HG03439 (cell line): Measurements from ENCODE around the gene TLN1.

Experiments used
- ATAC-seq: cut with Tn5 transposase; IDR thresholded peaks from one replicate; pipeline ENCODE4 v1.9.1; 2021; ENCODE audit warnings: mild to moderate bottlenecking, moderate library complexity; ENCODE audit not compliant: unreplicated experiment

TLN1 gene, protein sequence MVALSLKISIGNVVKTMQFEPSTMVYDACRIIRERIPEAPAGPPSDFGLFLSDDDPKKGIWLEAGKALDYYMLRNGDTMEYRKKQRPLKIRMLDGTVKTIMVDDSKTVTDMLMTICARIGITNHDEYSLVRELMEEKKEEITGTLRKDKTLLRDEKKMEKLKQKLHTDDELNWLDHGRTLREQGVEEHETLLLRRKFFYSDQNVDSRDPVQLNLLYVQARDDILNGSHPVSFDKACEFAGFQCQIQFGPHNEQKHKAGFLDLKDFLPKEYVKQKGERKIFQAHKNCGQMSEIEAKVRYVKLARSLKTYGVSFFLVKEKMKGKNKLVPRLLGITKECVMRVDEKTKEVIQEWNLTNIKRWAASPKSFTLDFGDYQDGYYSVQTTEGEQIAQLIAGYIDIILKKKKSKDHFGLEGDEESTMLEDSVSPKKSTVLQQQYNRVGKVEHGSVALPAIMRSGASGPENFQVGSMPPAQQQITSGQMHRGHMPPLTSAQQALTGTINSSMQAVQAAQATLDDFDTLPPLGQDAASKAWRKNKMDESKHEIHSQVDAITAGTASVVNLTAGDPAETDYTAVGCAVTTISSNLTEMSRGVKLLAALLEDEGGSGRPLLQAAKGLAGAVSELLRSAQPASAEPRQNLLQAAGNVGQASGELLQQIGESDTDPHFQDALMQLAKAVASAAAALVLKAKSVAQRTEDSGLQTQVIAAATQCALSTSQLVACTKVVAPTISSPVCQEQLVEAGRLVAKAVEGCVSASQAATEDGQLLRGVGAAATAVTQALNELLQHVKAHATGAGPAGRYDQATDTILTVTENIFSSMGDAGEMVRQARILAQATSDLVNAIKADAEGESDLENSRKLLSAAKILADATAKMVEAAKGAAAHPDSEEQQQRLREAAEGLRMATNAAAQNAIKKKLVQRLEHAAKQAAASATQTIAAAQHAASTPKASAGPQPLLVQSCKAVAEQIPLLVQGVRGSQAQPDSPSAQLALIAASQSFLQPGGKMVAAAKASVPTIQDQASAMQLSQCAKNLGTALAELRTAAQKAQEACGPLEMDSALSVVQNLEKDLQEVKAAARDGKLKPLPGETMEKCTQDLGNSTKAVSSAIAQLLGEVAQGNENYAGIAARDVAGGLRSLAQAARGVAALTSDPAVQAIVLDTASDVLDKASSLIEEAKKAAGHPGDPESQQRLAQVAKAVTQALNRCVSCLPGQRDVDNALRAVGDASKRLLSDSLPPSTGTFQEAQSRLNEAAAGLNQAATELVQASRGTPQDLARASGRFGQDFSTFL (N-terminal part only)

DNA sequence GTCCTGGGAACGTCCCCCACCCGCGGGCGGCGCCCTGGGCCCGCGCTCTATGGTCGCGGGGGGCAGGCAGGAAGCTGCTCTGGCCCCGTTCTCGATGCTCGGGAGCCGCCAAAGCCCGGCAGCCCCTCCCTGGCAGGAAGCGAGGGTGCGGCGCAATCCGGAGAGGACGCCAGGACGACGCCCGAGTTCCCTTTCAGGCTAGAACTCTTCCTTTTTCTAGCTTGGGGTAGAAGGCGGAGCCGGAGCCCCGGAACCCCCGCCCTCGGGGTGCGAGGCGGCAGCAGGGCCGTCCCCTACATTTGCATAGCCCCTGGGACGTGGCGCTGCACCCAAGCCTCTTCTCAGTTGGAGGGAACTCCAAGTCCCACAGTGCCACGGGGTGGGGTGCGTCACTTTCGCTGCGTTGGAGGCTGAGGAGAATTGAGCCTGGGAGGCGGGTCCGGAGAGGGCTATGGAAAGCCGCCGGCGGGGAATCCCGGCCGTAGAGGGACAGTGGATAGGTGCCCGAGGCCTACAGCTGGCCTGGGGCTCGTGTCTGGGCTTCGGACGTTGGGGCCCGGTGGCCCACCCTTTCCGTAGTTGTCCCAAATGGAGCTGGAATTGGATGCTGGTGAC is at the start of gene TLN1, which contains the start of gene CREB3:
TLN1 (minus strand) TSS at position 11 of the 615 bp plus-strand sequence. CDS start 6,501 bp downstream, outside the sequence.
CREB3 (plus strand) TSS at position 482 of the 615 bp plus-strand sequence; CDS start at position 589, 107 bp downstream.
- peak; percentile 84 for ATAC-seq

DNA sequence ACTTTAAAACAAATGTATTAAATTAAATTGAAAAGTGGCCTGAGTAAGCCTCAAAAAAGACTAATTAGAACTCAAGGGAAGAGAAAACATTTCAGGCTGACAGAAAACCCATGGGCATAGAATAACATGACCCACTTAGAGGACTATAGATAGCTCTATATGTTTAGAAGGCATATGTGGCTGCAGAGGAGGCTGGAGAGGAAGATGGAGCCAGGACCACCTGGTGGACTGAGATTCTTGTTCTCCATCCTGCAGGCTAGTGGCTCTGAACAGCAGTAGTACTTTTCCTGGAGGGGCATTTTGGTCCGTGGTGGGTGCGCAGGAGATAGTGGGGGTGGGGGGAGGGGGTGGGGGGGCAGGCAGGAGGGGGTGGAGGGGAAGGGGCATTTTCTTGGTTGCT is 49.1 kb upstream of the TLN1 start:
- no peak for ATAC-seq

DNA sequence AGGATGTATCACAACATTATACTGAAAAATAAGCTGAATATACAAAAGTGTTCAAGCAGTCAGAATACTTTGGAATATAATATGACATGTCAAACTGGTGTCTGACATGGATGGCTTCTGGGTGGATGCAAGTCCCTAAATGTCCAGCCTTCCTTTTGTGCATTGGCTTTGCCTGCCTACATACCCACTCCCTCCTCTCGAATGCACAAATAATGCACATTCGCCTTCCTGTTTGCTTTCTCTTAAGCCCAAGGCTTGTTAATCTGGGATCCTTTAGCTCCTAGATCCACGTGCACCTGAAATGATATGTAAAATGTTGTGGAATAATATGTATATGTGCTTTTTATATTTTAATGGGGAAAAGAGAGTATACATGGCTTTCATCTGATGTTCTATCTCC is 46.5 kb upstream of the TLN1 start:
- ATAC-seq: no peak

DNA sequence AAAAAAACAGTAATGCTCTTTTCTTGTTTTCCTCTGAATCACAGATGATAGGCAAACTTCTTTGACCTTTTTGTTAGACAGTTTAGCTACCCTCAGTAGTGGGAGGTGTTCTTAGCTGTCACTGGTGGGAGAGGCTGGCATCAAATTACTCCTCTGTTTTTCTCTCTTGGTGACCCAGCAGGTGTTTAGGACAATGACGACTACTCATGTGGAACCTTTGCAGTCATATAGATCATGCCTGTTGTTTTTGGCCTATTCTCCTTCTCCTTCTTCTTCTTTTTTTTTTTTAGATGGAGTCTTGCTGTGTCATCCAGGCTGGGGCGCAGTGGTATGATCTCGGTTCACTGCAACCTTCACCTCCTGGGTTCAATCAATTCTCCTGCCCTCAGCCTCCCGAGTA is 44.0 kb upstream of the TLN1 start:
- no peak for ATAC-seq

DNA sequence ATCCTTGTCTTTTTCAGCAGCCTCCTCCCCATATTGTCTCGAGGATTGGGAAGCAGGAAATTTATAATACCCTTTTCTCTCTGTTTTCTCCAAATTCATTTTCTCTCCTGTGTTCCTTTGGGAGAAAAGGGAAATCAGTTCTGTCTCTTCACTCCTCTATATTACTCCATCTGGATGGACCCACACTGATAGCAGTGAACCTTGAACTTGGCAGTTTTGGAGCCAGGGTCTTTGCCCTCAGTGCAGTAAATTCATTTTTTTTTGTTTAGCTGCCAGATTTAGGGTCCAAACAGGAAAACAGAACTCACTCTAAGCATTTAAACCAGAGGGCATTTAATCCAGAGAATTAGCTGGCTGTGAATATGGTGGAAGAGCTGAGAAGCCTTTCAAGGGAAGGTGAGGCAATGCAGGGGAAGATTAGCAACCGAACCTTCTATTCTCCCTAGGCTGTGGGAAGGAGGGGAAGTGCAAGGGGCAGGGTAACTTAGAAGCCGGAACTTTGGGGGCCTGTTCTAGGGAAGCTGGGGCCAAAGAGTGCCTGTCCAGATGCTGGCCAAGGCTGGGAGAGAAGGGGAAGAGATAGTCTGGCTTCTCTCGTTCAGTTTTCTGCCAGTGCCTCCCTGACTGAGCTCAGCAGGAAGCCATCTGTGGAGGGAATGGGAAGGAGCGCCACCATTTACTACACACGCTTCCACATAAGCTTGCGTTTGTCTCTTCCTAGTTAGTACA is 43.1 kb upstream of the TLN1 start:
- ATAC-seq: no peak

DNA sequence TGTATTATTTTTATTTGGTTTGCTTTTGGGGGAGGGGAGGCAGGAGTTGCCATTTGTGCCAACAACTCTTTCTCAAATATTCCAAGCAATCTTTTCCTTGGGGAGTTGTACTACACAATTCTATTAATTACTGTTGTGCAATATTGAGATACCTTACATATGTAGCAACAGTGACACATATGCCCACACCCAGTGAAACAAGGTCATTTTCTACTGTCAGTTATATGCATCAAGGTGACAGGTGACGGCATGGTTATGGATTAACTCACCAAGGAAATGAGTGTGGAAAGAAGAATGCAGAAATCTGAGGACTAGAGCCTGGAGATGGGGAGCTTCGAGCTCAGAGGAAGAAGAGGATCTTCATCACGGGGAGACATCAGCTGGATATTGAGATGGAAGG is 39.9 kb upstream of the TLN1 start:
- ATAC-seq: no peak

DNA sequence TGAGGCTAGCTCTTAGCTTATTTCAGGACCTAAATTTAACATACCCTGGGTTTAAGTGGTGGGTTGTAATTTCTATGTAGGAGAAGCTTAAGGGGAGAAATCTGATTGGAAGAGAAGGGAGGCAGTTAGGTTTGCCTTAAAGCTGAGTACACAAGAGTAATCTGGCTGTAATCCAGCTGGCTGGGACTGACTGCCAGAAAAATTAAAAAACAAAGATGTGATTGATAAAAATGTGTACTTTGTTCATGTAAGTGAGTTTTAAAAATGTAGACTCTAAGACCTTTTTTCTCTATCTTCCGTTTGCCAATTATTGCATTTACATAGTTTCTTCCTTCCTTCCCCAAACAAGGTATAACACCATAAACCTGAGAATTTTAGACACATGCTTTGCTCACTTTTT is 39.5 kb upstream of the TLN1 start:
- ATAC-seq: no peak

DNA sequence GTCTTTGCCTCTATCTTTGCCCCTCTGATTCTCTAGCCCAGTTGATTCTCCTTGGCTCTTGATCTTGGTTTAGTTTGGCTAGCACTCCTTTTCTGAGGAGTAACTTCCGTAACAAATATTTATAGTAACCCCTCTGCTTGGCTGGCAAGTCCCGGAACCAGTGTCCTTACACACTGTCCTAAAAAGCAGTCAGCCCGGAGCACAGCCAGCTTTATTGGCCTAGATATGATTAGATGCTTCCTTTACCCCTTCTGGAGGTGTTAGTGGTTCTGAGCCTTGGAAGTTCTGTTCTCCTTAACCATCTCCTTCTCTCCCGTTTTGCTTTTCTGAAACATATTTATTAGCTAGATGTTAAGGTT is 39.1 kb upstream of the TLN1 start:
- ATAC-seq: no peak

DNA sequence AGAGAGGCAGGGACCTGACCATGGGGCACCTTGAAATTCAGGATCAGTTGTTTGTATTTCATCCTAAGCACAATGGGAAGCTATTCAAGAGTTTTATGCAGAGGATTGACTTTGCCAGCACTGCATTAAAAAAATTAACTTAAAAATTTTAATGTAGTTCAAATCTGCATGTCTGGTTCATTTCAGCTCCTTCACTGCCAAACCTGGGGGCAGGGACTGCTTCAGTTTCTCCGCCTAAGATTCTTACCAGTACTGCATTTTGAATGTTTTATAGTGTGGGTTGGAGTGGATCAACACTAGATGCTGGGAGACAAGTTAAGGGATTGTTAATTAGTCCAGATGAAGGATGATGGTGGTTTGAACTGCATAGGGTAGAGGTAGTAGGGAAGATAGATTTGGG is 37.8 kb upstream of the TLN1 start:
- ATAC-seq: no peak

DNA sequence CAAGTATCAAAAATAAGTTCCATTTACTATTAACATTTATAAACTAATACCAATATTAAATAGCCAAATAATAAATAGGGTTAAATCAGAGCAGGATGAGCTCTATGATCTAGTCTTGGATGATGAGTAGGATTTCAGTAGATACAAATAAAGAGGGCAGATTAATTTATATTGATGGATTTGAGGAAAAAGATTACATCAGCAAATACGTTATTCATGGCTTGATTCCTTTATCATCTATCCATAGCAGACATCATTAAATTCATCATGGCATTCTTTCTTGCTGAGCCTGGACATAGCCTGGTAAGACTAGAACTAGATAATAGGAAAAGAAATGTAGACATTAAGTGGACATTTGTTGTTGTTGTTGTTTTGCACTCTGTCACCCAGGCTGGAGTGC is 35.5 kb upstream of the TLN1 start:
- no peak for ATAC-seq

DNA sequence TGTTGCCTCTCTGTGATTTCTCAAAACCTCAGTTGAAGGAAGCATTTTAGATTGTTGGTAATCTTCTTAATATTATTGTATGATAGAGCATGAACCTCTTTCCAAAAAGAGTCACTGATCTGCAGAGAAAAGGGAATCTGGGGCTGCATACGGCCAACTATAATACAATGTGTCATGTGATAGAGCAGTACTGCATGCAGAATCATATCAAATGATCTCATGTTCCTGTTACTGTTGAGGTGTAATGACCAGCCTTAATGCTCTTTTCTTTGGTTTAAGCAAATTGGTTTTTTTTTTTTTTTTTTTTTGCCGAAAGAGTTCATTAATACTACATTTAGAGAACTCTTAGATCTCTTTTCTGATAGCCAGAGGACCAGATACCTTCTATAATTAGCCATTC is 35.0 kb upstream of the TLN1 start:
- ATAC-seq: no peak

DNA sequence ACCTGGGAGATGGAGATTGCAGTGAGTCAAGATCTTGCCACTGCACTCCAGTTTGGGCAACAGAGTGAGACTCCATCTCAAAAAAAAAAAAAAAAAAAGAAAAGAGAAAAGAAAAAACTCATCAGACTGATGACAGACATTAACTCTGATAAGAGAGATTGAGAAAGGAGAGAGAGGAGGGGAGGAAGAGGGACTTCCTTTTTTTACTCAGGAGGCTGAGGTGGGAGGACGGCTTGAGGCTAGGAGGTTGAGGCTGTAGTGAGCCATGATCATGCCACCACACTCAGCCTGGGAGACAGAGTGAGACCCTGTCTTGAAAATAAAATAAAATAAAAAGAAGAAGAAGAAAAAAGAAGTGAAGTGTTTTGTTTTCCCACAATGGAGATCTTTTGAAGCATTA is 31.8 kb upstream of the TLN1 start:
- ATAC-seq: no peak

DNA sequence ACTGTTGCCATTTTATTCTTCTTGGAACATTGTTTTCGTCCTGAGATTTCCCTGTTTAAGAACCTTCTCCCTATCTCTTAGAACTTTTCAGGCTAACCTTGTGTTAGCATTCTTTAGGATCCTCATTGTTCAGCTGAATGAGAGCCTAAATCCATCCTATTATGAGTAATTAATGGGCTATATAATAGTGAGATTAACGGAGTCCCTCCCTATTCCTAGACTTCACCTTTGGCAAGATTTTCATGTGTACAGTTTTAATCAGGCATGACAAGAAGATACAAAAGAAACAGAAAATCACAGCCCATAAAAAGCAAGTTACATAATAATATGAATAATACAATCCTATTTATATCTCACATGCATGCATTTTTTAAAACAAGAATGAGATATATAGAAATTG is 31.2 kb upstream of the TLN1 start:
- ATAC-seq: no peak

DNA sequence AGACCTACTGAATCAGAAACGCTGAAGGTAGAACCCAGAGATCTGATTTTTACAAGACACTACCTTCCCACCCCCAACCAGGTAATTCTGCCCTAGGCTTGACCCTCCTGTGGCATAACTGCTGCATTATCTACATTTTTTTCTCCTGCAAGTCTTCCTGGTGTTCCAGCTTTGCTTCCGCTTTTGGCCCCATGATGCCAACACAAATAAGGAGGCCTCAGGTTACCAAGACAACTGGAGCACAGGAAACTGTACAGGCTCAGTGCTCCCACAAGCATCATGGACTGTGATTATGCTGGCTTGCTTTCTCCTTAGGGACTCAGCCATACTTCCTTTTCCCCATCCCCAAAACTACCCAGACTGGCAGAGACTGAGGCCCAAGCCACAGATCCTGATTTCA is 28.7 kb upstream of the TLN1 start:
- no peak for ATAC-seq

DNA sequence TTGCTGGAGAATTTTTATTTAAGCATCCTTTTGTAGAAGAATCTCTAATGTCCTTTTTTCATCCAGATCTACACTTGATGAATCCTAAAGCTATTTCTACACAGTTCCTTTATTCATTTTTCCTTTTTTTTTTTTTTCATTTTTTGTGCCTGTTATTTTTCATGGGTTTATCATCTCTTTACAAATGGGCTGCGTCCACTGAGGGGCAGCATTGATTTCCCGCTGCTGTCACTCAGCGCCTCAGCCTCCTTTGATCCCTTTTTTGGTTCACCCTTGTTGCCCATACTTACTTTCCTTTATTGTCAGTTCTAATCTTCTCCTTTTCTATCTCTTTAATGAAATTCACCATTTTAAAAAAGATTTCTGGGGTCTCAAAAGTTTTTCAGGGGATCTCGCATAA is 27.8 kb upstream of the TLN1 start:
- ATAC-seq: no peak

DNA sequence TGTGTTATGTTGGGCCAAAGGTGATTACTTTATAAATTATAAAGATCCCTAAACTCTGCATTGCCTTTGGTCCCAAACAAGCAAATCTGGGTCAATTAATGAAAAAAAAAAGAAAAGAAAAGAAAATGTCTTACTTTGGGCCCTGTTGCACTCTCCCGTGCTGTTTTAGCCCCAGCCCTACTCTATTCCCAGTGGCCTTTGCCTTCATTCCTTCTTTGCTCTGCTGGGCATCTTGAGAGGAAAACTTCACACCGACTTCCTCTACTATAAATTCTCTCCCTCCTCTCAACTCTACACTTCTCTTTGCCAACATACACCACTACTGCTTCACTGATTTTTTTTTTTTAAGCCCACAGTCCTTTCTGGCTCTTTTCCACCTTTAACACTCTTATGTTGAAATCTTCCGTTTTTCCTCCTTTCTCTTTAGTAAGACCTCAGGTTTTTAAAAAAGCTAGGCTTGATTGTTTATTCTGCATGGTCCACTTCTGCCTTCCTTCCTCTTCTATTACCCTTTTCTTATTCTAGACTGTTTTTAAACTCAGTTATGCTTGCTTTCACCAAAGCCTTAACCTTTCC is 26.6 kb upstream of the TLN1 start:
- no peak for ATAC-seq

DNA sequence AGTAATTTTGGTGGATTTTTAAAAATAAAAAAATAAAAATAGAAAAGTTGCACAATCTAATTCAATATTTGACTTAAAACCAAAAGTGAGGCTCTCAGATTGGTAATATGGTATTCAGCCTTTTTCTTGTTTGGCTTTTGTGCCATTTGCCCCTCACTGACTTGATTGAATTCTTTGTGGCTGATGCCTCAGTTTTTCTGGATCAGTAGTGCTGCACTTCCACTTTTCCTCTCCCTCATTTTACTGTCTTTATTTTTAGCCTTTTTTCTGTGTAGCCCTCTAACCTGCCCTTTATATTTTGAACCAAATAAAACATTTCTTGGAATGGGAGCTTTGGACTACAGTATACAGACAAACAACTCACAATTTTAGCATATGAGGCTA is 25.9 kb upstream of the TLN1 start:
- no peak for ATAC-seq

DNA sequence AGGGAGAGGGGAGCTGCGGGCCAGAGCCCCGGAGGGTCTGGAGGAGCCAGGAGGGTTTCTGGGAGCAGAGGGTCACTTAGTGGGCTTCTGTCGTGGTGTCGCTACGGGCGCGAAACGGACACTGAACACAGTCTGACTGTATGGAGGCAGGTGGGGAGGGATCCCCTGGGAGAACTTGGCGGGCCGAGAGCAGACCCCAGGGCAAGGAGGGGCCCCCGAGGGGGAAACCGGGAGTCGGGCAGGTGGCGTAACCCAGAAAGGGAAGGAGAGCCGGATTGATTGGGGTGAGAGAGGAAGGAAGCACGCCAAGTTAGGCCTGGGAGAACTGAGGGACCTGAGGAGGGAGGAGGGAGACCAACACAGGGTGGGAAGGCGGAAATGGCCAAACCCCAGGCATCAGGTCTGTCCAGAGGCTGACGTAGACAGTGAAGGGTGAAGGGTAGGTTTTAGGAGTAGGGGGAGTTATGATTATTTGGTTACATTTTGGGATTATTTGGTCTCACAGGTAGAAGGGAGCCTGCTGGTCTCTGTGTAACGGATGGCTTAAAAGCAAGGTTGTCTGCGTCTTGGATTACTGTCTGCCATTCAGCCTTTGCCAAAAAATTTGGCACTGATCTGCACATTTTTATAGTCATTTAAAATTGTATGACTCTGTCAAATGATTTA is 25.4 kb upstream of the TLN1 start:
- no peak for ATAC-seq
